ENCODE measurements around the gene ANKRD9. TPM values are rescaled to one million over a fixed set of nuclear protein-coding genes. Genes with fewer than 3 reads are reported as not detected.

ANKRD9 gene
- total RNA-seq, 1 experiment from 2014 or later = 29.8 TPM

DNA sequence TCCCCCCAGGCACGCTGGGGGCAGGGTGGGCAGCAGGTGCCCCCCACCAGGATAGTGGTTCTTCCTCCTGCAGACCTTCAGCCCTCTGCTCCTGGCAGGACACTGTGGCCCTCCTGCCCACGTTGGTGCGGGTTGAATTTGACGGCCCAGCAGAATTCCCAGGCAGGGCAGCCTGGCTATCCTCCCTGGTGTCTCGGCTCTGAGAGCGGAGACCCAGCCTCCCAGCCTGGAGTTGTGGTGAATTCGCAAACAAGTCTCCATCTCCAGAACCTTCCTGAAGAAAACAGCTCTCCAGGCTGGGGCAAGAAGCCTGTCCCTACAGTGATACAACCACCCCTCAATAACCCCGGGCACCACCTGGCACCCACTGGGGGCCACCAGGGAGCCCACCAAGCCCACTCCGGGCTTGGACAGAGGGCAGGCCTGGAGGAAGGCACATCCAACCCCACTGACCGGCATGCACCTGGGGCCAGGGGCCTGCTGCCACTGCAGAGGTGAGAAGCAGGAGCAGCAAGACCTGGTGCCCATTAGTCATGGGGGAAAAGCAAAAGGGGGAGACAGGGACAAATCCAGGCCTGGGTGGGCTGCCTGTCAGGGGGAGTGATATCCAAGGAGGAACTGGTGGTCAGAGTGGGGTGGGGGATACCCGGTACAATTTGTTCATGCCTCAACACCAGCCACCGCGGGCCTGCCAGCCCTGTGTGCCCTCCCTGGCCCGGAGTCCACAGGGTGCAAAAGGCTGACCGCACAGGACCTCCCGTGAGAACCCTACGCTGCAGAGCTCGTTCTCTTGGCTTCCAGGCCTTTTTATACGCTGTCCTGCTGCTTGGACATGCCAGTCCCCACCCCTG, 3.6 kb downstream of the ANKRD9 start:
- H2BK12ac ChIP-seq (ENCODE audit: insufficient read length, low read depth, low read length) = no peak overlapping the region
- peaks cover 6 to 15% (median 10%) of the 10 kb centered on the region in 3 experiments; a peak in 5 of 7 replicates for H3K36me3 Mint-ChIP-seq (ENCODE audit: insufficient read depth in 1 of 3, low read depth in 3 of 3)
- H3K79me2 ChIP-seq (ENCODE audit: insufficient read depth, low read length) = no peaks in the 10 kb centered on the region
- H3K9me3 Mint-ChIP-seq = no peaks in the 10 kb centered on the region
- no peak overlapping the region for H3K56ac ChIP-seq (ENCODE audit: insufficient read length, low read depth, low read length)
- H4K5ac ChIP-seq (ENCODE audit: insufficient read length, low read depth, low read length) = no peak overlapping the region
- H2AK5ac ChIP-seq (ENCODE audit: insufficient read length, low read length) = no peak overlapping the region
- no peaks in the 10 kb centered on the region for H3K27me3 ChIP-seq (ENCODE audit: insufficient read depth, low read length)
- no peaks in the 10 kb centered on the region for H3K79me1 ChIP-seq (ENCODE audit: insufficient read depth, low read depth, low read length, poor library complexity, severe bottlenecking)
- peaks cover 12% of the 10 kb centered on the region for H3K23me2 ChIP-seq (ENCODE audit: insufficient read length, low read depth, low read length, poor library complexity, severe bottlenecking)
- no peak overlapping the region for H2BK15ac ChIP-seq (ENCODE audit: low read depth, low read length)
- no peak overlapping the region for H3K4ac ChIP-seq (ENCODE audit: low read depth, low read length)
- no peak overlapping the region for H3K27ac Mint-ChIP-seq
- no peak overlapping the region for H3K27ac ChIP-seq (ENCODE audit: insufficient read length, low read depth, low read length)
- no peak overlapping the region for H3K18ac ChIP-seq (ENCODE audit: insufficient read length, low read depth, low read length)
- H3K14ac ChIP-seq (ENCODE audit: insufficient read depth, low read length) = no peak overlapping the region
- H2AFZ ChIP-seq (ENCODE audit: low read length) = no peak overlapping the region
- DNase-seq = no peak
- no peak overlapping the region for H2BK5ac ChIP-seq (ENCODE audit: insufficient read length, low read length)
- no CpG with 5 or more reads among the region's 19 CpGs for WGBS (ENCODE audit: extremely low coverage, insufficient read length, low lambda C conversion rate)
- no peaks in the 10 kb centered on the region for H3K9me3 ChIP-seq (ENCODE audit: control insufficient read depth, low read depth, low read length)
- H2BK120ac ChIP-seq (ENCODE audit: low read depth, low read length, poor library complexity, severe bottlenecking) = no peak overlapping the region
- H3T11ph ChIP-seq (ENCODE audit: low read length) = no peak overlapping the region
- no peak overlapping the region for H3K23ac ChIP-seq (ENCODE audit: insufficient read length, low read depth, low read length)
- TF ChIP-seq, protein P1, sequence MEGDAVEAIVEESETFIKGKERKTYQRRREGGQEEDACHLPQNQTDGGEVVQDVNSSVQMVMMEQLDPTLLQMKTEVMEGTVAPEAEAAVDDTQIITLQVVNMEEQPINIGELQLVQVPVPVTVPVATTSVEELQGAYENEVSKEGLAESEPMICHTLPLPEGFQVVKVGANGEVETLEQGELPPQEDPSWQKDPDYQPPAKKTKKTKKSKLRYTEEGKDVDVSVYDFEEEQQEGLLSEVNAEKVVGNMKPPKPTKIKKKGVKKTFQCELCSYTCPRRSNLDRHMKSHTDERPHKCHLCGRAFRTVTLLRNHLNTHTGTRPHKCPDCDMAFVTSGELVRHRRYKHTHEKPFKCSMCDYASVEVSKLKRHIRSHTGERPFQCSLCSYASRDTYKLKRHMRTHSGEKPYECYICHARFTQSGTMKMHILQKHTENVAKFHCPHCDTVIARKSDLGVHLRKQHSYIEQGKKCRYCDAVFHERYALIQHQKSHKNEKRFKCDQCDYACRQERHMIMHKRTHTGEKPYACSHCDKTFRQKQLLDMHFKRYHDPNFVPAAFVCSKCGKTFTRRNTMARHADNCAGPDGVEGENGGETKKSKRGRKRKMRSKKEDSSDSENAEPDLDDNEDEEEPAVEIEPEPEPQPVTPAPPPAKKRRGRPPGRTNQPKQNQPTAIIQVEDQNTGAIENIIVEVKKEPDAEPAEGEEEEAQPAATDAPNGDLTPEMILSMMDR (conservative IDR thresholded peaks at IDR 0.05) = no peak
- H2BK20ac ChIP-seq (ENCODE audit: low read depth, low read length, poor library complexity, severe bottlenecking) = no peak overlapping the region
- H3K4me3 Mint-ChIP-seq = no peak overlapping the region; a peak in 1 of 5 replicates
- H4K20me1 ChIP-seq (ENCODE audit: control insufficient read depth, insufficient read depth, insufficient read length) = peaks cover 2% of the 10 kb centered on the region
- no peak overlapping the region for H3K4me2 ChIP-seq (ENCODE audit: insufficient read depth, insufficient read length, low read length)
- H3K27me3 Mint-ChIP-seq (ENCODE audit: low read depth) = no peaks in the 10 kb centered on the region
- H3K4me1 Mint-ChIP-seq = peaks cover 13 to 14% of the 10 kb centered on the region in 2 experiments
- H3K9ac ChIP-seq (ENCODE audit: extremely low read depth, insufficient read length, low read length) = no peak overlapping the region
- H3K4me1 ChIP-seq (ENCODE audit: insufficient read depth, low read length) = no peaks in the 10 kb centered on the region; the same call in 1 of the 2 replicates
- no peak overlapping the region for H4K91ac ChIP-seq (ENCODE audit: insufficient read length, low read depth, low read length)
- no peak overlapping the region for H4K8ac ChIP-seq (replicated peaks; ENCODE audit: insufficient read length, low read depth, low read length)

Measured in H9 (cell line).